ENCODE measurements around the gene GPD2. TPM values are rescaled to one million over a fixed set of nuclear protein-coding genes. Genes with fewer than 3 reads are reported as not detected.

Gene GPD2
- total RNA-seq, 4 donors from 2014 or later: 67.3 to 160 (median 89.7) TPM

GRCh38 chr2:156541706-156542105, 105.5 kb downstream of the GPD2 start:
- intact Hi-C loops (cut with DNase I): no loop called here
- Histone ChIP-seq H3K4me3 (no peak overlapping the region), H3K36me3 (no peaks in the 10 kb centered on the region), H3K27ac (peak overlapping the region in 2 of 4 donors; percentile 31 to 56), H3K4me1 (peaks cover 0 to 49% (median 9%) of the 10 kb centered on the region in 3 donors), H3K9me3 (no peaks in the 10 kb centered on the region), H3K27me3 (no peaks in the 10 kb centered on the region)
- TF ChIP-seq POLR2A (IDR thresholded peaks at IDR 0.05): no peak
- TF ChIP-seq CTCF (IDR thresholded peaks at IDR 0.05): no peak
- WGBS, 2 donors: 16 to 22% methylated on average over 2 of the region's 2 CpGs
- DNase-seq: no peak

- no peak for TF ChIP-seq CTCF (IDR thresholded peaks at IDR 0.05)
- TF ChIP-seq POLR2A (IDR thresholded peaks at IDR 0.05): no peak
- intact Hi-C loops (cut with DNase I): no loop called here
- Histone ChIP-seq H3K36me3 (peaks cover 0 to 25% (median 0%) of the 10 kb centered on the region in 3 donors), H3K9me3 (no peaks in the 10 kb centered on the region), H3K4me3 (no peak overlapping the region), H3K27ac (no peak overlapping the region), H3K4me1 (no peaks in the 10 kb centered on the region), H3K27me3 (no peaks in the 10 kb centered on the region)
- DNase-seq: no peak
- WGBS, 2 donors: 60 to 72% methylated on average over 3 of the region's 3 CpGs
Measured at GRCh38 chr2:156548413-156548812, 112.2 kb downstream of the GPD2 start.

- no peaks in the 10 kb centered on the region for H3K9me3 ChIP-seq
- H3K27ac ChIP-seq: no peak overlapping the region
- intact Hi-C loops (cut with DNase I): no loop called here
- H3K36me3 ChIP-seq: peaks cover 0 to 55% (median 3%) of the 10 kb centered on the region in 3 donors
- H3K27me3 ChIP-seq: no peaks in the 10 kb centered on the region
- DNase-seq: no peak
- TF ChIP-seq POLR2A (IDR thresholded peaks at IDR 0.05) (no peak), CTCF (IDR thresholded peaks at IDR 0.05) (no peak)
- no peaks in the 10 kb centered on the region for H3K4me1 ChIP-seq
- no peak overlapping the region for H3K4me3 ChIP-seq
Measured at GRCh38 chr2:156553714-156554442, 117.7 kb downstream of the GPD2 start.

GRCh38 chr2:156561326-156561725, 125.1 kb downstream of the GPD2 start:
- Histone ChIP-seq H3K4me3 (no peak overlapping the region), H3K36me3 (peaks cover 0 to 47% (median 3%) of the 10 kb centered on the region in 3 donors), H3K9me3 (no peaks in the 10 kb centered on the region), H3K27ac (no peak overlapping the region), H3K4me1 (no peaks in the 10 kb centered on the region), H3K27me3 (no peaks in the 10 kb centered on the region)
- 96 to 100% methylated on average over 3 of the region's 3 CpGs for WGBS, 2 donors
- TF ChIP-seq CTCF (IDR thresholded peaks at IDR 0.05) (no peak), POLR2A (IDR thresholded peaks at IDR 0.05) (no peak)
- no peak for DNase-seq
- intact Hi-C loops (cut with DNase I): no loop called here

GRCh38 chr2:156562124-156562523, 125.9 kb downstream of the GPD2 start:
- no peaks in the 10 kb centered on the region for H3K27me3 ChIP-seq
- DNase-seq: no peak
- TF ChIP-seq POLR2A (IDR thresholded peaks at IDR 0.05) (no peak), CTCF (IDR thresholded peaks at IDR 0.05) (no peak)
- peaks cover 0 to 43% (median 3%) of the 10 kb centered on the region in 3 donors for H3K36me3 ChIP-seq
- no peaks in the 10 kb centered on the region for H3K9me3 ChIP-seq
- H3K4me3 ChIP-seq: no peak overlapping the region
- no peak overlapping the region for H3K27ac ChIP-seq
- no peaks in the 10 kb centered on the region for H3K4me1 ChIP-seq
- 59 to 67% methylated on average over 1 of the region's 1 CpG for WGBS, 2 donors
- intact Hi-C loops (cut with DNase I): no loop called here

All from esophagus squamous epithelium (tissue), 5 donors.